ENCODE data around the gene STK32C.

Gene STK32C

DNA sequence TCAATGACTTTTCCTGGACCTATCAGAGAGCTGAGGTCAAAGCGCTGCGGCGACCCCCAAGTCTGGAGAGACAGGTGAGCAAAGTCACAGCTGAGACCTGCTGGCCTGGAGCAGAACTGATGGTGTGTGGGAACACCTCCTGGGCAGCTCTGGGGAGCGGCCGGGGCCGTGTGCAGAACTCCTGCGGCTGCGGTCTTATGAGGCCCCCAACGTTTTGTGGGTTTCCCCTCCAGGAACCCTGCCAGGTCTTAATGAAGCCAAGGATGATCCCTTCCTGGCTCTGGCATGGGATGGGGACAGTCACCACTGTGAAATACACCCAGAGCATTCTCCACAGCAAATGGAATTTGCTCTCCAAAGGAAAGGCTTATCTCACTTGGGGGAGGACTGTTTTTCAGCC is 94.9 kb downstream of the STK32C start:
- H3K9me3 ChIP-seq (ENCODE audit: control insufficient read depth in 2 of 2, low read length in 2 of 2), result peaks cover 0 to 3% of the 10 kb centered on the region in 2 donors
- H3K9ac ChIP-seq (ENCODE audit: low read depth in 1 of 2, low read length in 2 of 2), result no peak overlapping the region
- H3K27me3 ChIP-seq (ENCODE audit: control insufficient read depth in 2 of 2, insufficient read depth in 2 of 2, low read length in 2 of 2), result no peaks in the 10 kb centered on the region
- no peaks in the 10 kb centered on the region for H3K4me1 ChIP-seq (ENCODE audit: control insufficient read depth in 2 of 2, insufficient read depth in 2 of 2, low read length in 2 of 2)
- no peaks in the 10 kb centered on the region for H3K36me3 ChIP-seq (ENCODE audit: control insufficient read depth in 2 of 2, insufficient read depth in 2 of 2, low read length in 2 of 2)
- no peak overlapping the region for H3K27ac ChIP-seq (ENCODE audit: low read depth in 2 of 2, low read length in 2 of 2)
- H3K4me3 ChIP-seq (ENCODE audit: low read length in 2 of 2), result no peak overlapping the region

DNA sequence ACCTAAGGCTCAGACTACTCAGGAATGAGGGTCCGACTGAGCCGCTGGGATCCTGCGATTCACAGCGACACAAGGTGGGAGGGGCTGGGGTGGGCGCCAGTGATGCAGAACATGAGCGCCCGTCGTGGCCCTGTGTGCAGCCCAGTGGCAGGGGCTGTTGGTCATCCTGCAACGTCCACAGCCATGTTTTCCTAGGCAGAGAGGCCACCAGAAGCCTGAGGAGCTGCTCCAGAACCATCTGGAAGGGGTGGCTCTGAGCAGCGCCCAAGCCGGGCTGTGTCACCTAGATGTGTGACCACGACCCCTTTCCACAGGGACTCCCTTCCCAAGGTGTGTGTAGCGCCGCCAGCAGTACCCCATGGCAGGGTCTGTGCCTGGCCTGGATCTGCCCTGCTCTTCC is 96.5 kb downstream of the STK32C start:
- Histone ChIP-seq H3K9ac (ENCODE audit: low read depth in 1 of 2, low read length in 2 of 2) (no peak overlapping the region), H3K36me3 (ENCODE audit: control insufficient read depth in 2 of 2, insufficient read depth in 2 of 2, low read length in 2 of 2) (no peaks in the 10 kb centered on the region), H3K4me1 (ENCODE audit: control insufficient read depth in 2 of 2, insufficient read depth in 2 of 2, low read length in 2 of 2) (no peaks in the 10 kb centered on the region), H3K27me3 (ENCODE audit: control insufficient read depth in 2 of 2, insufficient read depth in 2 of 2, low read length in 2 of 2) (no peaks in the 10 kb centered on the region), H3K4me3 (ENCODE audit: low read length in 2 of 2) (no peak overlapping the region), H3K27ac (ENCODE audit: low read depth in 2 of 2, low read length in 2 of 2) (no peak overlapping the region), H3K9me3 (ENCODE audit: control insufficient read depth in 2 of 2, low read length in 2 of 2) (peaks cover 0 to 3% of the 10 kb centered on the region in 2 donors)

DNA sequence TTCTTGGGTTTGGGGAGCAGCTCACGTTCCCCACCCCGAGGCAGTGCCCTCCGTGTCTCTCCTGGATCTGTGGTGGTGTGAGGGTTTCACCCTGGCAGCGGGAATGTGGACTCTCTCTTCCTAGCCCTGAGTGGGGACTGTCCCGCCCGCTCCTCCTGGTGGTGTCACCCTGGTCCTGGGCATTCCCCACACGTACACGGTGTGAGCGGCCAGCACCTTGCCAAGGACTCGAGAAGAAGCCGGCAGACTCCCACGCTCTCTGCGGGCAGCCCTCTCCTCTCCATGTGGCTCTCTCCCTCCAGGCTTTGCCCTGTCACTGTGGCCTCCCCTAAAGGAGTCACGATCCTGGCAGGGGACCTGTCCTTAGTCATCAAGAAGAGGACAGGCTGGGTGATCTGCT is 97.0 kb downstream of the STK32C start:
- Histone ChIP-seq H3K9ac (ENCODE audit: low read depth in 1 of 2, low read length in 2 of 2) (no peak overlapping the region), H3K4me1 (ENCODE audit: control insufficient read depth in 2 of 2, insufficient read depth in 2 of 2, low read length in 2 of 2) (no peaks in the 10 kb centered on the region), H3K27me3 (ENCODE audit: control insufficient read depth in 2 of 2, insufficient read depth in 2 of 2, low read length in 2 of 2) (no peaks in the 10 kb centered on the region), H3K9me3 (ENCODE audit: control insufficient read depth in 2 of 2, low read length in 2 of 2) (peaks cover 0 to 3% of the 10 kb centered on the region in 2 donors), H3K36me3 (ENCODE audit: control insufficient read depth in 2 of 2, insufficient read depth in 2 of 2, low read length in 2 of 2) (no peaks in the 10 kb centered on the region), H3K27ac (ENCODE audit: low read depth in 2 of 2, low read length in 2 of 2) (no peak overlapping the region), H3K4me3 (ENCODE audit: low read length in 2 of 2) (no peak overlapping the region)

DNA sequence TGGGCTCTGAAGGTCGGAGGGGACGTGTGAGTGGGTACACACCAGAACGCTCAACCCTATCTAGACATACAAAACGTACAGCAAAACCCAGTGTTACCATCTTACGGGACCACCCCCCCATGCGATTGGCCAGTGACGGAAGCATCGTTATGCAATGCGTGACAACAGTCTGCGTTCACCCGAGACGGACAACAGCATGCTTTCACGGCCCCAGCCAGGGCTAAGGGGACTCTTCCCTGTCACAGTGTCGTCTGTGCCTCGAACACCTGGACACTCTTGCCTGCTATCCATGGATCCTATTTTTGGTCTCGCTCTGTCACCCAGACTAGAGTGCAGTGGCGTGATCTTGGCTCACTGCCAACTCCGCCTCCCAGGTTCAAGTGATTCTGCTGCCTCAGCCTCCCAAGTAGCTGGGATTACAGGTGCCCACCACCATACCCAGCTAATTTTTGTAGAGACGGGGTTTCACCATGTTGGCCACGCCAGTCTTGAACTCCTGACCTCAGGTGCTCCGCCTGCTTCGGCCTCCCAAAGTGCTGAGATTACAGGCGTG is 97.7 kb downstream of the STK32C start:
- Histone ChIP-seq H3K4me1 (ENCODE audit: control insufficient read depth in 2 of 2, insufficient read depth in 2 of 2, low read length in 2 of 2) (no peaks in the 10 kb centered on the region), H3K36me3 (ENCODE audit: control insufficient read depth in 2 of 2, insufficient read depth in 2 of 2, low read length in 2 of 2) (no peaks in the 10 kb centered on the region), H3K9me3 (ENCODE audit: control insufficient read depth in 2 of 2, low read length in 2 of 2) (peaks cover 0 to 3% of the 10 kb centered on the region in 2 donors), H3K9ac (ENCODE audit: low read depth in 1 of 2, low read length in 2 of 2) (no peak overlapping the region), H3K27ac (ENCODE audit: low read depth in 2 of 2, low read length in 2 of 2) (no peak overlapping the region), H3K4me3 (ENCODE audit: low read length in 2 of 2) (no peak overlapping the region), H3K27me3 (ENCODE audit: control insufficient read depth in 2 of 2, insufficient read depth in 2 of 2, low read length in 2 of 2) (no peaks in the 10 kb centered on the region)

DNA sequence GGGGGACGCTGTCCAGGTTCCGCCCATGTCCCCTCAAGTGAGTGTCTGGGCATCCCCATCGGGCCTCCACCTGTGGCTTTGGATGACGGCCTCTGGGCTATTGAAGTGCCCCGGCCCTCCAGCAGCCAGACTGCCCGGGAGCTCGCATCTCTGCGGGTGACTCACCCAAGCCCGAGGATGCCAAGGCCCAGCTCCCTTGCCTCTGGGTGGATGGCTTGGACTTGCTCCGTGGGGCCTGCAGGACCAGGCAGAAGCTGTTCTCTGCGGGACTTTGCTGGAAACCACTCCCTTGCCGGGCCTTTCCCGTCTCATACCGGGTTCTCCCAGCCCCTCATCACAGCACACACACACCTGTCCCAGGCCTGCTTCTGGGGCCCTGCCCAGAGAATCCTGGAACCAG is 98.6 kb downstream of the STK32C start:
- H3K9me3 ChIP-seq (ENCODE audit: control insufficient read depth in 2 of 2, low read length in 2 of 2), result peaks cover 0 to 3% of the 10 kb centered on the region in 2 donors
- no peak overlapping the region for H3K9ac ChIP-seq (ENCODE audit: low read depth in 1 of 2, low read length in 2 of 2)
- no peaks in the 10 kb centered on the region for H3K4me1 ChIP-seq (ENCODE audit: control insufficient read depth in 2 of 2, insufficient read depth in 2 of 2, low read length in 2 of 2)
- H3K27me3 ChIP-seq (ENCODE audit: control insufficient read depth in 2 of 2, insufficient read depth in 2 of 2, low read length in 2 of 2), result no peaks in the 10 kb centered on the region
- H3K27ac ChIP-seq (ENCODE audit: low read depth in 2 of 2, low read length in 2 of 2), result no peak overlapping the region
- no peak overlapping the region for H3K4me3 ChIP-seq (ENCODE audit: low read length in 2 of 2)
- no peaks in the 10 kb centered on the region for H3K36me3 ChIP-seq (ENCODE audit: control insufficient read depth in 2 of 2, insufficient read depth in 2 of 2, low read length in 2 of 2)

DNA sequence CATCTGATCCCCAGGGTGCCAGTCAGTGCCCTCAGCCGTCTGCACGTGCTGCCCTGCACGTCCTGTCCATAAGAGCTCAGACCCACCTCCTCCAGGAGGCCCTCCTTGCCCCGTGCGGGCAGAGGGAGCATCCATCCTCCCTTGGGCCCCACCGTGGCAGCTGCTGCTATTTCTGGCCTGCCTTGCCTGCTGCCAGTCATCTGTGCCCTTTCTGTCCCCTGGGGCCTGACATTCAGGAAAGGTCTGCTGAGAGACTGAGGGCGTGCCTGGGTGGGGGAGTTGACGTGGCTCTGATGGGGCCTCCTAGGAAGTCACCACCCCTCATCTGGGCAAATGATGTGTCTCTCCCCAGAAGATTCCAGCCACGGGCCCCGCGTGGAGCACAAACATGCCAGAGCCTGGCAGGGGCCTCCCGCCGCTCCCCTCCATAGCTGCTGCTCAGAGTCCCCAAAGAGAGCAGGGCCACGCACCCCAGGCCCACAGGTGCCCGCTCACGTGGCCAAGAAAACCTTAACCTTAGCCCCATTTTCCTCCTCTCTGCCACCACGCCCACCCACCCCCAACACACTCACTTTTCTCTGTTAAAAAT is 99.2 kb downstream of the STK32C start:
- Histone ChIP-seq H3K36me3 (ENCODE audit: control insufficient read depth in 2 of 2, insufficient read depth in 2 of 2, low read length in 2 of 2) (no peaks in the 10 kb centered on the region), H3K4me1 (ENCODE audit: control insufficient read depth in 2 of 2, insufficient read depth in 2 of 2, low read length in 2 of 2) (no peaks in the 10 kb centered on the region), H3K9ac (ENCODE audit: low read depth in 1 of 2, low read length in 2 of 2) (no peak overlapping the region), H3K9me3 (ENCODE audit: control insufficient read depth in 2 of 2, low read length in 2 of 2) (peaks cover 0 to 2% of the 10 kb centered on the region in 2 donors), H3K27ac (ENCODE audit: low read depth in 2 of 2, low read length in 2 of 2) (no peak overlapping the region), H3K27me3 (ENCODE audit: control insufficient read depth in 2 of 2, insufficient read depth in 2 of 2, low read length in 2 of 2) (no peaks in the 10 kb centered on the region), H3K4me3 (ENCODE audit: low read length in 2 of 2) (no peak overlapping the region)

DNA sequence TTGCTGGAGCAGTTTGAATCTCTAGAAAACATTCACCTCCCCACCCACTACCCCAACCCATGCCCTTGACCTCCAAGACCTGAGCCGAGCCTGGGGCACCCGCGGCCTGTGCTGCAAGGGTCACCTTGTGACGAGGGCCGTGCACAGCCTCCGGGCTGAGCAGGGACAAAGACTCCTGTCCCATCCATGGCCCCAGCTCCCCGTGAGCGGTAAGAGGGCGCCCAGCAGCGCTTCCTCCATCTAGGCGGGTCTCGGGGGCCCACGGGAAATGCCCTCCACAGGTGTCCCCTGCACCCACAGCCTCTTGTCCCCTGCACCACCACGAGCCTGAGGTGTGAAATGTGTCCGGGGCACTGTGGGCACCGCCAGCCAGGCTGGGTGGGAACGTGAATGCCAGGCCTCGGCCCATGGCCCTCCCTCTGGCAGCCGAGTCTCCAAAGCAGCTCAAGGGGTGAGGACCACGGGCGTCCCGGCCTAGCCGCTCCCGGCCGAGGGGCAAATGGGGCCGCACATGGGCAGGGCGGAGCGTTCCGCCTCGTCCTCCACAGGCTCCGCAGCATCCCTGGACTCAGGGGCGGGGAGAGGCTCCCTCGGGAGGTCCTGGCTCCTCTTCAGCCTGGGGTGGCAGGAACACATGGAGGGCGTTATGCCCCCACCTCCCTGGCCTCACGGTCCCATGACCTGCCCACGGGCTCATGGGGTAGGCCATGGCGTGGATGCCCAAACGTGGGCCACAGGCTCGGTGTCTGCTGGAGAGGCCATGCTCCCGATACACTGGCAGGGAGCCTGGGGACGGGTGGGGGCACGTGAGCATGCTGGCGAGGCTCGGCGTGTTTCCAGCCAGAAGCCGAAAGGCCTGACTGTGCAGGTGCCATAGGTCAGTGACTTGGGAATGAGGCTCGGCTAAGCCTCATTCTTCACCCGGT is 100.0 kb downstream of the STK32C start:
- Histone ChIP-seq H3K4me3 (ENCODE audit: low read length in 2 of 2) (no peak overlapping the region), H3K9ac (ENCODE audit: low read depth in 1 of 2, low read length in 2 of 2) (no peak overlapping the region), H3K9me3 (ENCODE audit: control insufficient read depth in 2 of 2, low read length in 2 of 2) (no peaks in the 10 kb centered on the region), H3K36me3 (ENCODE audit: control insufficient read depth in 2 of 2, insufficient read depth in 2 of 2, low read length in 2 of 2) (no peaks in the 10 kb centered on the region), H3K27ac (ENCODE audit: low read depth in 2 of 2, low read length in 2 of 2) (no peak overlapping the region), H3K27me3 (ENCODE audit: control insufficient read depth in 2 of 2, insufficient read depth in 2 of 2, low read length in 2 of 2) (no peaks in the 10 kb centered on the region), H3K4me1 (ENCODE audit: control insufficient read depth in 2 of 2, insufficient read depth in 2 of 2, low read length in 2 of 2) (no peaks in the 10 kb centered on the region)

DNA sequence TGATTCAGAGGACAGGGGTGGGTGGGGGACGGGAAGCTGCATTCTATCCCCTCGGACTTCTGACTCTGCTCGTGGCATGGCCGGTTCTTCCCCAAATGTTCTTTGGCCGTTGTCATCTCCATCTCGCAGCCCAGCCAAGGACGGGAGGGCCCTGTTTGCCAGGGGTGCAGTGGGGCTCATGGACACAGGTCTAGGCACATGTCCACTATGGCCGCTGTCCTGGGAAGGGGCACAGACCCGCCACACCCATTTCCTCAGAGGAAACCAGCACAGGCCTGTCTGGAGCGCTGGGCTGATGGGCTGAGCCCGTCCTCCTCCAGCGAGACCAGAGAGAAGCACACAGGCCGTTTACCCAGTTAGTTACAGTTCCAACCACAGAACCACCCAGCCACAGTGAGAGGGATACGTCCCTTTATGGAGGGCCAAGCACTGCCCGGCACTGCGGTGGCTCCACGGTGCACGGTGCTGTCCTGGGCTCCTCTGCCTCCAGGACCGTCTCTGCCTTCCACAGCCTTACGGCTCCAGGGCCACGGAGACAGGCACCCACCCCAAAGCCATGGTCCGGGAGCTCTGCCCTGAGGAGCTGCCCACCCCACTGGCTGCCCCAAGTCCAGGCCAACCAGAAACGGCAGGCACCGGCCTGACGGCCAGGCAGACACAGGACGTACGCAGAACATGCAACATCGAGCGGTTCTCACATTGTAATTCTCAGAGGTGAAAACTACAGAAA is 100.8 kb downstream of the STK32C start:
- no peak overlapping the region for H3K4me3 ChIP-seq (ENCODE audit: low read length in 2 of 2)
- no peaks in the 10 kb centered on the region for H3K9me3 ChIP-seq (ENCODE audit: control insufficient read depth in 2 of 2, low read length in 2 of 2)

DNA sequence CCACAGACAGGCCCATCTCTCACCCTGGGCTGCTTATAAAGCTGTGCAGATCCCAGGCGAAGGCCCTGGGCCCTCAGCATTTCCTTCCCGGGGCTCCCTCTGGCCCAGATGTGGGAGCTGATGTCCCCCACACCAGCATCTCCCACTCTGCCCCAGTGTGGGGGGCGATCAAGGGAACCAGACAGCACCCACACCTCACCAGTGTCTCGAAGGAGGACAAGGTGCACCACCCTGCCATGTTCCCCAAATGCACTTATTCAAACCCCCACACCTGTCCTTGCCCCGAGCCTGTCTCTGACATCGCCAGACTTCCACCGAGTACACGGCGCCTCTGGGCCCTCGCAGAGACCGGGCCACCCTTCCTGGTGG is 101.4 kb downstream of the STK32C start:
- Histone ChIP-seq H3K4me1 (ENCODE audit: control insufficient read depth in 2 of 2, insufficient read depth in 2 of 2, low read length in 2 of 2) (no peaks in the 10 kb centered on the region), H3K4me3 (ENCODE audit: low read length in 2 of 2) (no peak overlapping the region), H3K27ac (ENCODE audit: low read depth in 2 of 2, low read length in 2 of 2) (no peak overlapping the region), H3K27me3 (ENCODE audit: control insufficient read depth in 2 of 2, insufficient read depth in 2 of 2, low read length in 2 of 2) (no peaks in the 10 kb centered on the region), H3K36me3 (ENCODE audit: control insufficient read depth in 2 of 2, insufficient read depth in 2 of 2, low read length in 2 of 2) (no peaks in the 10 kb centered on the region), H3K9ac (ENCODE audit: low read depth in 1 of 2, low read length in 2 of 2) (no peak overlapping the region), H3K9me3 (ENCODE audit: control insufficient read depth in 2 of 2, low read length in 2 of 2) (no peaks in the 10 kb centered on the region)

More for the DNA sequence above, 100.8 kb downstream of the STK32C start:
- Histone ChIP-seq H3K27ac (ENCODE audit: low read depth in 2 of 2, low read length in 2 of 2) (no peak overlapping the region), H3K4me1 (ENCODE audit: control insufficient read depth in 2 of 2, insufficient read depth in 2 of 2, low read length in 2 of 2) (no peaks in the 10 kb centered on the region), H3K9ac (ENCODE audit: low read depth in 1 of 2, low read length in 2 of 2) (no peak overlapping the region), H3K27me3 (ENCODE audit: control insufficient read depth in 2 of 2, insufficient read depth in 2 of 2, low read length in 2 of 2) (no peaks in the 10 kb centered on the region), H3K36me3 (ENCODE audit: control insufficient read depth in 2 of 2, insufficient read depth in 2 of 2, low read length in 2 of 2) (no peaks in the 10 kb centered on the region)

Data from mucosa of rectum (tissue), 2 donors.